Stimulated activated CD8-positive, alpha-beta memory T cell treated with anti-CD3 and anti-CD28 coated beads, Interleukin-4, amount 100 ng/mL, for 1 hour (primary cell): ENCODE measurements around the gene KBTBD7.
"Not testable (repeated sequence)": the region's sequence is repeated elsewhere in the genome, so short reads cannot be mapped to it uniquely, and the experiment has no call there.

Source experiments
- DNase-seq, 2 donors: peaks; one replicate each; pipeline ENCODE4 v3.0.0-alpha.2; 2020; ENCODE audit warnings: low read depth in 2 of 2, low spot score in 1 of 2

KBTBD7 gene

GRCh38 chr13:41196620-41197019 is 2.3 kb upstream of the KBTBD7 start:
- DNase-seq, result no peak

- no peak for DNase-seq
Observed at GRCh38 chr13:41196011-41196410, 1.6 kb upstream of the KBTBD7 start.

- DNase-seq, result no peak
Observed at GRCh38 chr13:41193469-41193868, 900 bp downstream of the KBTBD7 start.

GRCh38 chr13:41188584-41188983 is 5.8 kb downstream of the KBTBD7 start:
- no peak for DNase-seq

- DNase-seq, result no peak
Observed at GRCh38 chr13:41186481-41186880, 7.9 kb downstream of the KBTBD7 start.

GRCh38 chr13:41182231-41182630 is 12.1 kb downstream of the KBTBD7 start:
- no peak for DNase-seq

- no peak for DNase-seq
Observed at GRCh38 chr13:41179593-41180250, 14.6 kb downstream of the KBTBD7 start.

GRCh38 chr13:41178040-41178439 is 16.3 kb downstream of the KBTBD7 start:
- DNase-seq, result no peak

- no peak for DNase-seq
Observed at GRCh38 chr13:41177616-41178015, 16.8 kb downstream of the KBTBD7 start.

- not testable (repeated sequence) for DNase-seq
Observed at GRCh38 chr13:41175576-41175975, 18.8 kb downstream of the KBTBD7 start.

- no peak for DNase-seq
Observed at GRCh38 chr13:41162151-41162550, 32.2 kb downstream of the KBTBD7 start.

GRCh38 chr13:41159174-41159573 is 35.2 kb downstream of the KBTBD7 start:
- no peak for DNase-seq

- no peak for DNase-seq
Observed at GRCh38 chr13:41157048-41157717, 37.2 kb downstream of the KBTBD7 start.

GRCh38 chr13:41156620-41157019 is 37.7 kb downstream of the KBTBD7 start:
- DNase-seq, result no peak

- no peak for DNase-seq
Observed at GRCh38 chr13:41154042-41154441, 40.3 kb downstream of the KBTBD7 start.

- DNase-seq, result no peak
Observed at GRCh38 chr13:41152005-41152404, 42.4 kb downstream of the KBTBD7 start.

- DNase-seq, result no peak
Observed at GRCh38 chr13:41150058-41150457, 44.3 kb downstream of the KBTBD7 start.

GRCh38 chr13:41148419-41149283 is 45.7 kb downstream of the KBTBD7 start:
- no peak for DNase-seq

- no peak for DNase-seq
Observed at GRCh38 chr13:41145136-41145908, 49.0 kb downstream of the KBTBD7 start.

- DNase-seq, result no peak
Observed at GRCh38 chr13:41144576-41144975, 49.8 kb downstream of the KBTBD7 start.
